ENCODE results near the gene WDR76.

The WDR76 gene

DNA sequence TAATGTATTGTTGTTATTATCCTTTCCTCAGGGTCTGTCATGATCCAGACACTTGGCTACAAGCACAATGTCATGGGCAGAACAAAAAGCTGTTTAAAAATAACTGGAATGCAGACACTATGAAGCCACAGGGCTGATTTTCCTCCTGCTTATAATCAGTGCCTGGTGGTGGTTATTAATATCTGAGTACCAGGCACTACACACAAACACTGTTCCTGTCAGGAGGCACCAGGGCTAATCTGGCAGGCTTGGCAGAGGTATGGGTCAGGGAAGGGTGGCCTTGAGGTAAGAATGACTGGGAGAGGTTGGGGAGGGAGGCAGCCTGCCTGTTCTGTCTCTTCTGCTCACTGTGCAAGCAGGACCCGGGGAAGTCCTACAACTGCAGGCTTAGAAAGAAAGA is 67.2 kb downstream of the WDR76 start:
- no peak for TF ChIP-seq CTCF (IDR thresholded peaks at IDR 0.05; ENCODE audit: low read length, missing control alignments)
- DNase-seq (ENCODE audit: low read depth): no peak
- H3K4me3 ChIP-seq (replicated peaks; ENCODE audit: low read depth, low read length): no peak overlapping the region

- no peak overlapping the region for H3K4me3 ChIP-seq (replicated peaks; ENCODE audit: low read depth, low read length)
- no peak for TF ChIP-seq CTCF (IDR thresholded peaks at IDR 0.05; ENCODE audit: low read length, missing control alignments)
- DNase-seq (ENCODE audit: low read depth): no peak
Measured at GRCh38 chr15:43895586-43895985, 68.8 kb downstream of the WDR76 start.

DNA sequence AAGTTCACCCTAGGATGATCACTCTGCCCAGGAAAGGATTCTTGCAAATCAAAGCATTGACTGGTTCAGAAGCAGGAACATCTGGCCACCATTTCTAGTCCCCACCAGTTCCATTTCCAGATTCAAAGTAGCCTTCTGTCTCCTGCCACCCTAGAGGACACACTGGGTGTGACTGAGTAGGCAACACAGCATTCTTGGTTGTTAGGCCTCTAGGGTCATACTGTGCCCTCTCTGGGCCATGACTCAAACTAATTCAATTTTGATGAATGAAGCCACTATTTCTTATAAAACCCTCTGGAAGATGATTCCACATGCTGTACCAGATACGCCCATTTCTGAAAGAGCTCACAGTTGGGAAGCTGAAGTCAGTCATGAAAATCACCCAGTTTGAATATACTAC is 69.7 kb downstream of the WDR76 start:
- no peak for DNase-seq (ENCODE audit: low read depth)
- no peak for TF ChIP-seq CTCF (IDR thresholded peaks at IDR 0.05; ENCODE audit: low read length, missing control alignments)
- H3K4me3 ChIP-seq (replicated peaks; ENCODE audit: low read depth, low read length): no peak overlapping the region

DNA sequence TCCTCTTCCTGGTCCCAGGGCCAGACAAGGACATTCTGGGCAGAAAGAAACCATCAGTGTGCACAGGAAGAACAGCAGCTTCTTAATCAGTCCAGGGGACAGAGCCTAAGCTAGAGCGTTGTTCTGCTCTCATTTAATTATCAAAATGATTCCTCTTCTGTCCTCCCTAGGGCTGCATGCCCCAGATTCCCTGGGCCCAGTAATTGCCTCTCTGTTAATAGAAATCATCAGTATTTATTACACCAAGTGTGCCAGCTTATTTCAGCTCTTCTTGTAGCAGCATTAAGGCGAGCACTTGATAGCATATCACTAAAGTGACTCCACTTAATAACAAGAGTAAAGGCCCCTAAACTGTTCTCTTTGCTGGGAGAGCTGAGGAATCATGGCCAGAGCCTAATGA is 72.1 kb downstream of the WDR76 start:
- DNase-seq (ENCODE audit: low read depth): no peak
- TF ChIP-seq CTCF (IDR thresholded peaks at IDR 0.05; ENCODE audit: low read length, missing control alignments): no peak
- no peak overlapping the region for H3K4me3 ChIP-seq (replicated peaks; ENCODE audit: low read depth, low read length)

DNA sequence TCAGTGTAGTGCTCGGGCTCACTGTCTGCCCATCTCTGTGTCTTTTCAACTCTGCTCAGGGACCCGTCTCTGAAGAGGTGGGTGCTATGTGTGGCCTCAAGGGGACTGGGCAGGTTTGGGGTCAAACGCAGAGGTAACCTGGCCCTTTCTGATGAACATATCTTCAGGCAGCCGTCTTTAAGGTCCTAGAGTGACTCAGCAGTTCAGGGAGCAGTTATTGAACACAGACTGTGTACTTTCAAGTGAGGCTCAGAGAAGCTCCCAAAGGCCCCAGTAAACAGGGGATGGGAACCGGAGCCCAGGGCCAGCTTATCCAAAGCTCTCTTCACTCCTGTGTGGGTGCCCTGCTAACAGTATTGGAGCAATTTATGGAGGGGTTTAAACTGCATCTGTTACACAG is 73.1 kb downstream of the WDR76 start:
- H3K4me3 ChIP-seq (replicated peaks; ENCODE audit: low read depth, low read length): no peak overlapping the region
- no peak for TF ChIP-seq CTCF (IDR thresholded peaks at IDR 0.05; ENCODE audit: low read length, missing control alignments)
- no peak for DNase-seq (ENCODE audit: low read depth)

DNA sequence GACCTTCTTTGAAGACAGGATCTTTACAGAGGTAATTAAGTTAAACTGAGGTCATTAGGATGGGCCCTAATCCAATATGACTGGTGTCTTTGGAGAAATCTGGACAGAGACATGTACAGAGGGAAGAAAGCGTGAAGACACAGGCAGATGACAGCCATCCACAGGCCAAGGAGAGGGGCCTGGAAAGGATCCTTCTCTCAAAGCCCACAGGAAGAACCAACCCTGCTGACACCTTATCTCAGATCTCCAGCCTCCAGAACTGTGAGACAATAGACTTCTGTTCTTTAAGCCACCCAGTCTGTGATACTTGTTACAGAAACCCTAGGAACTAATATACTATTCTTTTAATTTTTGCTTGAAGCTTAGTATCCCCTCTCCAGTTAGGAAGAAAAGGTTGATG is 74.2 kb downstream of the WDR76 start:
- no peak for TF ChIP-seq CTCF (IDR thresholded peaks at IDR 0.05; ENCODE audit: low read length, missing control alignments)
- H3K4me3 ChIP-seq (replicated peaks; ENCODE audit: low read depth, low read length): no peak overlapping the region
- DNase-seq (ENCODE audit: low read depth): no peak

DNA sequence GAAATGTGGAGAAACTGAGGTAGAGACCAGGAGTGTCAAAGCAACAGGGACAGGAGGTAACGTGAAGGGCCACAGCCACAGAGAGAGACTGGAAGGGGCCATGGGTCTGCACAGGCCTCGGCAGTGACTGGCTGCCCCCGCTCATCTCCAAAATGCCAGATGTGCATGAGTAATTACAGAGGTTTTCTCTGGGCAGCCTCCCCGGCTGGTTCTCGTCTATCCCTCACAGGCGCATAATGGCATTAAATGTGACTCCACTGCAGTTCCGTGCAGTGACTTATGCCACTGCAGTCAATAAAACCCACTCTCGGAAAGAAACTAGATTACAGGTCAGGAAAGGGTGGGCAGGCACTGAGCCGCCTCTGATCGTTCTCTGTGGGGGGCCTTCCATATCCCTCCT is 74.7 kb downstream of the WDR76 start:
- H3K4me3 ChIP-seq (replicated peaks; ENCODE audit: low read depth, low read length): no peak overlapping the region
- DNase-seq (ENCODE audit: low read depth): no peak
- TF ChIP-seq CTCF (IDR thresholded peaks at IDR 0.05; ENCODE audit: low read length, missing control alignments): no peak
